Endothelial cell of umbilical vein (primary cell): ENCODE measurements around the gene CARMIL1. TPM values are rescaled to one million over a fixed set of nuclear protein-coding genes. Genes with fewer than 3 reads are reported as not detected.

Experiments used
- BruUV-seq: library from RNA; stranded (reverse); fragments of 400-500 nt; replicated peaks from 2 replicates; lab custom pipeline; 2021; lab: Mats Ljungman, UMichigan
- CTCF ChIA-PET: fragments of 300-600, 350-600 bp; sonication (Branson Sonifier 250); formaldehyde crosslinking; loops from one replicate; lab custom pipeline; 2021; ENCODE audit warnings: antibody characterized with exemption, inconsistent platforms; lab: Charles Lee
- POLR2A ChIA-PET: fragments of 300-600, 350-600 bp; sonication (Branson Sonifier 250); formaldehyde crosslinking; loops from one replicate; lab custom pipeline; 2021; ENCODE audit warnings: antibody characterized with exemption, inconsistent platforms; lab: Charles Lee
- DNase-seq: peaks from one replicate; pipeline ENCODE4 v3.0.0-alpha.2; 2011; ENCODE audit warnings: low read depth, low spot score
- FAIRE-seq: peaks from 2 replicates; lab custom pipeline; 2011; peaks lifted over from hg19 to GRCh38; lab: Jason Lieb, UNC
- H2AFZ ChIP-seq: 2 replicates; pipeline ENCODE4 v1.6.0; 2012; ENCODE audit warnings: low read depth, low read length, control low read depth, inconsistent platforms
- H3K27ac ChIP-seq: 2 replicates; pipeline ENCODE4 v1.5.1; 2011; ENCODE audit warnings: low read depth, mild to moderate bottlenecking, control low read depth, low read length, moderate library complexity; ENCODE audit not compliant: insufficient read depth
- H3K27me3 ChIP-seq, 2 experiments: 2 replicates each; pipeline versions ENCODE4 v1.6.0 to v1.6.1; 2011; ENCODE audit warnings: low read length in 2 of 2, mixed read lengths in 1 of 2; ENCODE audit not compliant: control insufficient read depth in 2 of 2, insufficient read depth in 2 of 2
- H3K36me3 ChIP-seq, 2 experiments: 2 replicates in 1 of 2; 3 replicates in 1 of 2; pipeline ENCODE4 v1.5.1; 2011; ENCODE audit warnings: low read length in 2 of 2, mild to moderate bottlenecking in 1 of 2, moderate library complexity in 1 of 2; ENCODE audit not compliant: control insufficient read depth in 2 of 2, insufficient read depth in 2 of 2; ENCODE audit errors: extremely low read depth in 1 of 2
- H3K4me1 ChIP-seq: 3 replicates; pipeline ENCODE4 v1.5.1; 2011; ENCODE audit warnings: mild to moderate bottlenecking, low read length; ENCODE audit not compliant: control insufficient read depth, insufficient read depth; ENCODE audit errors: extremely low read depth
- H3K4me2 ChIP-seq: 2 replicates; pipeline ENCODE4 v1.6.1; 2011; ENCODE audit warnings: low read length, control low read depth, mixed read lengths; ENCODE audit not compliant: insufficient read depth
- H3K4me3 ChIP-seq, 3 experiments: fragments of 200-600 bp in 1 of 3; sonication (generic), shearing (Covaris generic) in 1 of 3; replicated peaks in 1 of 3; 2 replicates each; pipeline ENCODE4 v1.5.1; 2011 to 2016; ENCODE audit warnings: control low read depth in 3 of 3, low read length in 3 of 3, mild to moderate bottlenecking in 2 of 3, inconsistent platforms in 1 of 3, low read depth in 1 of 3, moderate library complexity in 1 of 3; ENCODE audit not compliant: insufficient read depth in 1 of 3
- H3K79me2 ChIP-seq: 2 replicates; pipeline ENCODE4 v1.6.0; 2012; ENCODE audit warnings: low read length, inconsistent platforms; ENCODE audit not compliant: control insufficient read depth, insufficient read depth
- H3K9ac ChIP-seq: replicated peaks from 2 replicates; pipeline ENCODE3; 2011; ENCODE audit warnings: low read length, control low read depth; ENCODE audit not compliant: insufficient read depth; ENCODE audit errors: extremely low read depth
- H3K9me1 ChIP-seq: replicated peaks from 3 replicates; pipeline ENCODE4 v1.6.0; 2011; ENCODE audit warnings: mild to moderate bottlenecking, low read length; ENCODE audit not compliant: control insufficient read depth, insufficient read depth; ENCODE audit errors: extremely low read depth
- H3K9me3 ChIP-seq: replicated peaks from 2 replicates; pipeline ENCODE4 v1.5.1; 2012; ENCODE audit warnings: low read length, inconsistent platforms; ENCODE audit not compliant: control insufficient read depth, insufficient read depth
- H4K20me1 ChIP-seq: replicated peaks from 2 replicates; pipeline ENCODE3; 2011; ENCODE audit warnings: mild to moderate bottlenecking, low read length; ENCODE audit not compliant: control insufficient read depth, insufficient read depth; ENCODE audit errors: extremely low read depth
- EZH2 ChIP-seq: IDR thresholded peaks from 2 replicates; pipeline ENCODE4 v1.6.1; 2012; ENCODE audit warnings: borderline replicate concordance, low read depth, mild to moderate bottlenecking, moderate library complexity, low read length, inconsistent platforms; ENCODE audit not compliant: severe bottlenecking
- FOS ChIP-seq: IDR thresholded peaks from 2 replicates; pipeline ENCODE4 v1.6.1; 2011; ENCODE audit warnings: mild to moderate bottlenecking, low read length, moderate library complexity, borderline replicate concordance; ENCODE audit not compliant: insufficient read depth
- GATA2 ChIP-seq: IDR thresholded peaks from 2 replicates; pipeline ENCODE4 v1.7.0; 2011; ENCODE audit warnings: low read depth, mild to moderate bottlenecking, moderate library complexity, mixed read lengths, low read length; ENCODE audit not compliant: insufficient read length, insufficient read depth
- JUN ChIP-seq: IDR thresholded peaks from 2 replicates; pipeline ENCODE4 v1.6.1; 2011; ENCODE audit warnings: borderline replicate concordance, low read depth; ENCODE audit not compliant: insufficient read length, insufficient read depth
- MYC ChIP-seq: IDR thresholded peaks from one replicate; pipeline ENCODE4 v1.6.1; 2011; ENCODE audit warnings: mild to moderate bottlenecking, low read depth, low read length
- POLR2A ChIP-seq: IDR thresholded peaks from 2 replicates; pipeline ENCODE4 v1.6.1; 2012; ENCODE audit warnings: low read depth, mild to moderate bottlenecking, control low read depth, low read length
- POLR2AphosphoS5 ChIP-seq: IDR thresholded peaks from 2 replicates; pipeline ENCODE4 v1.6.1; 2012; ENCODE audit warnings: low read depth, mild to moderate bottlenecking, control low read depth, low read length, moderate library complexity; ENCODE audit not compliant: insufficient read depth
- dilution Hi-C: fragments of 300-500 bp; cut with MboI; formaldehyde crosslinking; loops from one replicate; pipeline ENCODE4 v1.15.0; 2019; ENCODE audit warnings: low sequenced_read_pairs; ENCODE audit not compliant: extremely low pct_ligation_motif_present
- intact Hi-C: fragments of 100-400 bp; cut with micrococcal nuclease; formaldehyde crosslinking; loops from one replicate; pipeline ENCODE4 v1.10.0; 2022
- polyA plus RNA-seq, 4 experiments: library from polyadenylated mRNA; depleted of rRNA in 3 of 4; stranded (reverse) in 3 of 4; unstranded in 1 of 4; fragments of >200 nt; gene quantifications; 2 replicates each; pipeline versions ENCODE4 v1.2.1 to v1.2.3, GENCODE V29; 2011 to 2012; ENCODE audit warnings: missing spikeins in 1 of 4
- total RNA-seq: library from RNA; stranded (reverse); gene quantifications from 2 replicates; pipeline ENCODE4 v1.2.3, GENCODE V29; 2021
- TF ChIP-seq, protein P1 (sequence below): IDR thresholded peaks from 2 replicates; pipeline ENCODE4 v1.6.1; 2011; ENCODE audit not compliant: insufficient read depth, insufficient read length
- TF ChIP-seq, protein P2 (sequence below), 2 donors: IDR thresholded peaks; 1 replicate in 1 of 2; 2 replicates in 1 of 2; pipeline ENCODE4 v1.5.1; 2011; ENCODE audit warnings: low read length in 2 of 2, mild to moderate bottlenecking in 2 of 2, moderate library complexity in 2 of 2, control low read depth in 1 of 2, inconsistent platforms in 1 of 2, low read depth in 1 of 2; ENCODE audit not compliant: insufficient read depth in 1 of 2; ENCODE audit errors: extremely low read depth in 1 of 2

Gene CARMIL1
- total and polyA plus RNA-seq, 2 donors (not counting 3 experiments of a cell fraction or from before 2014, with no cell fraction given) = 1.3 to 8.7 TPM

DNA sequence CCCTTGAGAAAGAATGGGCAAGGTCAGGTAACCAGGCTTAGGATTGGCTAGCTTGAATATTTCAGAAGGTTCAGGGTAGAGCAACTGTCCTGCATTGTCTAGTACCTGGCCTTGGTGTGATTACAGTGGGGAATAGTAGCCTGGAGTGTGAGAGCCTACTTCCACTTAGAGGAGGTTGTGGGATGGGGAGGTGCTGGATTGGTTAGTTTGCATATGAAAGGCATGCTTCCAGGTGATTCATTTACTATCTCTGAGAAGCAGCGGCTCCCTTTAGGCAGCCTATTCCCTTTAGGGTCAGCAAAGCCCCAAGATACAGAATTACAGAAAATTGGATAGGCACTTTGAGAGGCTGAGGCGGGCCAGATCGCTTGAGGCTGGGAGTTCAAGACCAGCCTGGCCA is 347.8 kb downstream of the CARMIL1 start:
- no peaks in the 10 kb centered on the region for H3K36me3 ChIP-seq
- H3K27me3 ChIP-seq = no peaks in the 10 kb centered on the region
- FAIRE-seq (no peak), DNase-seq (no peak)
- TF ChIP-seq POLR2AphosphoS5 = no peak
- no peak for TF ChIP-seq EZH2
- no peaks in the 10 kb centered on the region for H3K9me1 ChIP-seq
- no peak overlapping the region for H3K27ac ChIP-seq
- no peak overlapping the region for H2AFZ ChIP-seq
- BruUV-seq = no TSS peak
- ChIA-PET CTCF (interaction anchor here (1.2 kb wide), 1 partner anchor 14 kb away, joined by 3 read pairs; no protein-coding TSS in a partner anchor), POLR2A (no interaction called here)
- no peak overlapping the region for H3K4me2 ChIP-seq
- no peaks in the 10 kb centered on the region for H4K20me1 ChIP-seq
- dilution Hi-C loops = no loop called here
- intact Hi-C loops = no loop called here
- no peaks in the 10 kb centered on the region for H3K79me2 ChIP-seq
- H3K9ac ChIP-seq = no peak overlapping the region
- no peaks in the 10 kb centered on the region for H3K4me1 ChIP-seq
- H3K4me3 ChIP-seq = no peak overlapping the region
- H3K9me3 ChIP-seq = no peaks in the 10 kb centered on the region

GRCh38 chr6:25628471-25629197 is 349.5 kb downstream of the CARMIL1 start:
- Histone ChIP-seq H3K9ac (no peak overlapping the region), H3K4me3 (no peak overlapping the region), H3K27ac (no peak overlapping the region), H3K27me3 (no peaks in the 10 kb centered on the region), H3K79me2 (no peaks in the 10 kb centered on the region), H3K36me3 (no peaks in the 10 kb centered on the region), H3K9me1 (no peaks in the 10 kb centered on the region), H3K4me1 (no peaks in the 10 kb centered on the region), H4K20me1 (no peaks in the 10 kb centered on the region), H3K4me2 (no peak overlapping the region), H3K9me3 (no peaks in the 10 kb centered on the region), H2AFZ (no peak overlapping the region)
- BruUV-seq = no TSS peak
- TF ChIP-seq MYC (no peak), POLR2AphosphoS5 (no peak), JUN (no peak), POLR2A (no peak), FOS (no peak), EZH2 (no peak), GATA2 (no peak)
- TF ChIP-seq, protein P1, sequence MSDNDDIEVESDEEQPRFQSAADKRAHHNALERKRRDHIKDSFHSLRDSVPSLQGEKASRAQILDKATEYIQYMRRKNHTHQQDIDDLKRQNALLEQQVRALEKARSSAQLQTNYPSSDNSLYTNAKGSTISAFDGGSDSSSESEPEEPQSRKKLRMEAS = no peak
- TF ChIP-seq, protein P2, sequence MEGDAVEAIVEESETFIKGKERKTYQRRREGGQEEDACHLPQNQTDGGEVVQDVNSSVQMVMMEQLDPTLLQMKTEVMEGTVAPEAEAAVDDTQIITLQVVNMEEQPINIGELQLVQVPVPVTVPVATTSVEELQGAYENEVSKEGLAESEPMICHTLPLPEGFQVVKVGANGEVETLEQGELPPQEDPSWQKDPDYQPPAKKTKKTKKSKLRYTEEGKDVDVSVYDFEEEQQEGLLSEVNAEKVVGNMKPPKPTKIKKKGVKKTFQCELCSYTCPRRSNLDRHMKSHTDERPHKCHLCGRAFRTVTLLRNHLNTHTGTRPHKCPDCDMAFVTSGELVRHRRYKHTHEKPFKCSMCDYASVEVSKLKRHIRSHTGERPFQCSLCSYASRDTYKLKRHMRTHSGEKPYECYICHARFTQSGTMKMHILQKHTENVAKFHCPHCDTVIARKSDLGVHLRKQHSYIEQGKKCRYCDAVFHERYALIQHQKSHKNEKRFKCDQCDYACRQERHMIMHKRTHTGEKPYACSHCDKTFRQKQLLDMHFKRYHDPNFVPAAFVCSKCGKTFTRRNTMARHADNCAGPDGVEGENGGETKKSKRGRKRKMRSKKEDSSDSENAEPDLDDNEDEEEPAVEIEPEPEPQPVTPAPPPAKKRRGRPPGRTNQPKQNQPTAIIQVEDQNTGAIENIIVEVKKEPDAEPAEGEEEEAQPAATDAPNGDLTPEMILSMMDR (IDR thresholded peaks at IDR 0.05; ENCODE audit: extremely low read depth in 1 of 2, insufficient read depth in 1 of 2, low read depth in 1 of 2, low read length in 2 of 2) = no peak
- ChIA-PET CTCF (no interaction called here), POLR2A (no interaction called here)
- DNase-seq (no peak), FAIRE-seq (no peak)
- intact Hi-C loops = no loop called here
- dilution Hi-C loops = no loop called here
